HCT116 (cell line): ENCODE results near the gene LRIG1. TPM values are rescaled to one million over a fixed set of nuclear protein-coding genes. Genes with fewer than 3 reads are reported as not detected.

Experiments used
- ATAC-seq: fragments of 200-7000 bp; cut with Tn5 transposase; 2 replicates; pipeline ENCODE4 v1.9.1; 2020; ENCODE audit warnings: mild to moderate bottlenecking, moderate library complexity
- BruUV-seq: library from RNA; stranded (reverse); fragments of 400-500 nt; replicated peaks from 2 replicates; lab custom pipeline; 2021; lab: Mats Ljungman, UMichigan
- CTCF ChIA-PET: fragments of 300-600 bp; sonication (Branson Sonifier 250); formaldehyde crosslinking; loops from one replicate; lab custom pipeline; 2021; ENCODE audit warnings: antibody characterized with exemption; lab: Charles Lee
- POLR2A ChIA-PET: fragments of 300-600, 350-600 bp; sonication (Branson Sonifier 250); formaldehyde crosslinking; loops from one replicate; lab custom pipeline; 2021; ENCODE audit warnings: antibody characterized with exemption; lab: Charles Lee
- RAD21 ChIA-PET, 2 experiments: fragments of 300-600 bp; sonication (Branson Sonifier 250); formaldehyde crosslinking; loops; one replicate each; lab custom pipeline; 2023; ENCODE audit warnings: low total read pairs in 2 of 2; ENCODE audit not compliant: uncharacterized antibody in 2 of 2, unreplicated experiment in 2 of 2, low non-redundant PET in 1 of 2; lab: Charles Lee
- DNase-seq: peaks from one replicate; pipeline ENCODE4 v3.0.0-alpha.2; 2010; ENCODE audit warnings: low read depth, low spot score
- H2AFZ ChIP-seq: fragments of 200-600 bp; shearing (Covaris generic), sonication (generic); 2 replicates; pipeline ENCODE4 v1.6.1; 2017; ENCODE audit warnings: low read depth, mixed run types, mixed read lengths, antibody characterized with exemption, low read length; ENCODE audit not compliant: poor library complexity, severe bottlenecking
- H3K27ac ChIP-seq: 2 replicates; pipeline ENCODE4 v1.5.1; 2012; ENCODE audit warnings: low read depth, low read length
- H3K27me3 ChIP-seq: fragments of 200-600 bp; sonication (generic); 2 replicates; pipeline ENCODE4 v1.6.1; 2016; ENCODE audit warnings: mixed run types, low read length, mixed read lengths; ENCODE audit not compliant: insufficient read depth
- H3K36me3 ChIP-seq, 2 experiments: fragments of 200-500 bp in 1 of 2; fragments of 200-600 bp in 1 of 2; sonication (Bioruptor generic) in 1 of 2; sonication (generic) in 1 of 2; 2 replicates each; pipeline versions ENCODE4 v1.5.1 to v1.6.1; 2014 to 2016; ENCODE audit warnings: low read length in 2 of 2, inconsistent platforms in 1 of 2, mixed read lengths in 1 of 2, mixed run types in 1 of 2; ENCODE audit not compliant: insufficient read depth in 2 of 2, control insufficient read depth in 1 of 2
- H3K4me1 ChIP-seq, 2 experiments: fragments of 200-600 bp in 1 of 2; sonication (generic) in 1 of 2; 2 replicates each; pipeline versions ENCODE4 v1.5.1 to v1.6.1; 2012 to 2017; ENCODE audit warnings: low read length in 2 of 2, inconsistent platforms in 1 of 2, mild to moderate bottlenecking in 1 of 2, mixed read lengths in 1 of 2, mixed run types in 1 of 2, moderate library complexity in 1 of 2; ENCODE audit not compliant: insufficient read depth in 2 of 2, control insufficient read depth in 1 of 2
- H3K4me2 ChIP-seq: fragments of 200-600 bp; sonication (generic); 2 replicates; pipeline ENCODE4 v1.6.1; 2017; ENCODE audit warnings: mixed run types, low read length, mixed read lengths
- H3K4me3 ChIP-seq, 2 experiments: fragments of 200-600 bp in 1 of 2; sonication (generic) in 1 of 2; replicated peaks in 1 of 2; 2 replicates each; pipeline ENCODE4 v1.5.1; 2011 to 2016; ENCODE audit warnings: low read length in 2 of 2, control low read depth in 1 of 2, low read depth in 1 of 2, mild to moderate bottlenecking in 1 of 2, mixed read lengths in 1 of 2, mixed run types in 1 of 2
- H3K79me2 ChIP-seq: fragments of 200-600 bp; sonication (generic); 2 replicates; pipeline ENCODE4 v1.6.1; 2017; ENCODE audit warnings: mild to moderate bottlenecking, mixed run types, low read length, moderate library complexity, mixed read lengths; ENCODE audit not compliant: insufficient read depth
- H3K9ac ChIP-seq: fragments of 200-600 bp; sonication (generic); 2 replicates; pipeline ENCODE4 v1.6.1; 2016; ENCODE audit warnings: low read length, mixed read lengths
- H3K9me2 ChIP-seq: fragments of 200-600 bp; sonication (generic), shearing (Covaris generic); 2 replicates; pipeline ENCODE4 v1.6.1; 2017; ENCODE audit warnings: mixed run types, mild to moderate bottlenecking, moderate library complexity; ENCODE audit not compliant: insufficient read depth
- H3K9me3 ChIP-seq, 2 experiments: fragments of 200-500 bp in 1 of 2; fragments of 200-600 bp in 1 of 2; sonication (Bioruptor generic) in 1 of 2; sonication (generic) in 1 of 2; 2 replicates each; pipeline ENCODE4 v1.6.1; 2014 to 2017; ENCODE audit warnings: low read length in 2 of 2, mixed read lengths in 2 of 2, inconsistent platforms in 1 of 2, low read depth in 1 of 2, mild to moderate bottlenecking in 1 of 2, mixed run types in 1 of 2, moderate library complexity in 1 of 2; ENCODE audit not compliant: control insufficient read depth in 1 of 2, insufficient read depth in 1 of 2
- H4K20me1 ChIP-seq: fragments of 200-600 bp; sonication (generic), shearing (Covaris generic); 2 replicates; pipeline ENCODE4 v1.6.1; 2017; ENCODE audit warnings: mixed run types, mild to moderate bottlenecking, moderate library complexity; ENCODE audit not compliant: insufficient read depth
- CBX3 ChIP-seq: IDR thresholded peaks from 2 replicates; pipeline ENCODE4 v1.6.1; 2012; ENCODE audit warnings: low read depth
- CEBPB ChIP-seq: IDR thresholded peaks from 2 replicates; pipeline ENCODE4 v1.6.1; 2012; ENCODE audit warnings: low read depth
- EZH2phosphoT487 ChIP-seq: fragments of 200-600 bp; IDR thresholded peaks from 2 replicates; pipeline ENCODE4 v1.6.1; 2018; ENCODE audit warnings: antibody characterized with exemption, borderline replicate concordance
- FOSL1 ChIP-seq: IDR thresholded peaks from 2 replicates; pipeline ENCODE4 v1.6.1; 2012; ENCODE audit warnings: low read depth
- POLR2A ChIP-seq: IDR thresholded peaks from 2 replicates; pipeline ENCODE4 v1.7.0; 2011; ENCODE audit warnings: borderline replicate concordance; ENCODE audit not compliant: insufficient read depth, insufficient read length; ENCODE audit errors: extremely low read depth
- POLR2AphosphoS5 ChIP-seq: IDR thresholded peaks from 2 replicates; pipeline ENCODE4 v1.6.1; 2011; ENCODE audit warnings: mild to moderate bottlenecking, low read depth, low read length, moderate library complexity
- RAD21 ChIP-seq: IDR thresholded peaks from 2 replicates; pipeline ENCODE4 v1.6.1; 2012; ENCODE audit warnings: low read depth, mild to moderate bottlenecking
- SIN3A ChIP-seq: IDR thresholded peaks from 2 replicates; pipeline ENCODE4 v1.6.1; 2012; ENCODE audit warnings: low read depth
- SP1 ChIP-seq: IDR thresholded peaks from 2 replicates; pipeline ENCODE4 v1.6.1; 2012; ENCODE audit warnings: low read depth
- SRF ChIP-seq: IDR thresholded peaks from 2 replicates; pipeline ENCODE4 v1.6.1; 2012; ENCODE audit warnings: low read depth
- TCF7L2 ChIP-seq: IDR thresholded peaks from 2 replicates; pipeline ENCODE4 v1.7.0; 2011; ENCODE audit warnings: borderline replicate concordance, inconsistent platforms; ENCODE audit not compliant: insufficient read depth, insufficient read length; ENCODE audit errors: extremely low read depth
- YY1 ChIP-seq: IDR thresholded peaks from 2 replicates; pipeline ENCODE4 v1.6.1; 2011; ENCODE audit warnings: low read length, low read depth, moderate library complexity, mild to moderate bottlenecking; ENCODE audit not compliant: insufficient replicate concordance; ENCODE audit errors: extremely low read depth
- ZFX ChIP-seq: fragments of 450-650 bp; IDR thresholded peaks from 2 replicates; pipeline ENCODE4 v1.6.1; 2017
- intact Hi-C: fragments of 100-400 bp; cut with micrococcal nuclease; formaldehyde crosslinking; loops from 2 replicates; pipeline ENCODE4 v1.10.0; 2022
- total RNA-seq: library from RNA; stranded (reverse); gene quantifications from one replicate; pipeline ENCODE4 v1.2.1, GENCODE V29; 2021; ENCODE audit not compliant: unreplicated experiment
- TF ChIP-seq, protein P1 (sequence below): IDR thresholded peaks from 2 replicates; pipeline ENCODE4 v1.6.1; 2012; ENCODE audit warnings: low read depth
- TF ChIP-seq, protein P2 (sequence below), 3 experiments: fragments of 200-600 bp in 1 of 3; sonication (generic) in 1 of 3; IDR thresholded peaks in 2 of 3; conservative IDR thresholded peaks in 1 of 3; 2 replicates each; pipeline ENCODE4 v1.5.1; 2012 to 2017; ENCODE audit warnings: low read depth in 2 of 3, low read length in 2 of 3, antibody characterized with exemption in 1 of 3, borderline replicate concordance in 1 of 3, control low read depth in 1 of 3, mild to moderate bottlenecking in 1 of 3, mixed read lengths in 1 of 3, mixed run types in 1 of 3, moderate library complexity in 1 of 3; ENCODE audit not compliant: insufficient read depth in 1 of 3
- TF ChIP-seq, protein P3 (sequence below): IDR thresholded peaks from 2 replicates; pipeline ENCODE4 v1.6.1; 2011; ENCODE audit warnings: mild to moderate bottlenecking, low read length, moderate library complexity; ENCODE audit not compliant: insufficient replicate concordance; ENCODE audit errors: extremely low read depth

LRIG1 gene
- total RNA-seq, 1 experiment from 2014 or later: 3.1 TPM

DNA sequence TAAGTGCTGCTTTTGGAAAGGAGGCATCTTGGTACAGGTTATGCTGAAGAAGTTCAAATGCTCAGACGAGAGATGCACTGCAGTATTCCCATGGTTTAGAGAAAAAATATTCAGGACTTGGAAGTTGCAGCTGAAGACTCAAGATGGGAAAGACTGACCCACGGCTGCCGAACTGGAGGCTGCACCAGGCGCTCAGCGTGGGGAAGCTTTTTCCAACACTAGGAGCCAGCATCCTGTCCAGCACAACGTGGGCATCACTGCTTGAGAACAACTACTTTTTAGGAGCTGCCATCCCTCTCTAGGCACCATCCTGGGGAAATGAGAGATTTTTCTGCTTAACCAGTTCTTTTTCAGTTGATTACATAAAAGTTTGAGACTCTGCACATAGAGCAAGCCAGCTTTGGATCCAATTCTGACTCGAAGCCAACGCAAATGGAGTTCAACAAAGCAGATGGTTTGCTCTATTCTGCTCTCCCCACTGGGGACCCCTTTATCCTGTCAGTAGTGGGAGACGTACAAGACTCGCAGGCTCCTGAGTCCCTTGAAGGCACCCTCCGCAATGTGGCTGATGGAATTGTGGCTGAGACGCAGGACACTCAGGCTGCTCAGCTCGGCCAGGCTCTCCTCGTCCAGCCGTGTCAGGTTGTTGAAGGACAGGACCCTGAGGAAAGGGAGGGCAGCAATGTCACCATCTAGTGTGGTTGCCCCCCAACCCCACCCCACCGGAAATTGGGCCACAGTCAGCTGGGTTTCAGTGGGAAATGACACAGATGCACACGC lies 93.8 kb downstream of the LRIG1 start:
- RAD21 ChIA-PET: no interaction called here
- POLR2A ChIA-PET: no interaction called here

More for the DNA sequence above, 93.8 kb downstream of the LRIG1 start:
- no peaks in the 10 kb centered on the region for H3K79me2 ChIP-seq
- no peak overlapping the region for H2AFZ ChIP-seq
- intact Hi-C loops: loop anchor here (1.0 kb wide), 1 partner anchor 409 kb away; no protein-coding TSS in a partner anchor
- no peaks in the 10 kb centered on the region for H3K27me3 ChIP-seq
- no peaks in the 10 kb centered on the region for H4K20me1 ChIP-seq
- no peak overlapping the region for H3K4me3 ChIP-seq
- H3K9me3 ChIP-seq: no peaks in the 10 kb centered on the region
- no peak for ATAC-seq
- BruUV-seq: no TSS peak
- H3K36me3 ChIP-seq: no peaks in the 10 kb centered on the region
- CTCF ChIA-PET: interaction anchor here (1.5 to 1.8 kb wide), 3 partner anchors 409 to 415 kb away, joined by 8 to 15 read pairs (median 8); no protein-coding TSS in a partner anchor
- no peak overlapping the region for H3K9ac ChIP-seq
- no peak overlapping the region for H3K27ac ChIP-seq
- no peaks in the 10 kb centered on the region for H3K4me1 ChIP-seq
- no peak overlapping the region for H3K4me2 ChIP-seq
- TF ChIP-seq YY1: no peak
- TF ChIP-seq POLR2A: no peak
- TF ChIP-seq SIN3A: no peak
- TF ChIP-seq TCF7L2: no peak
- TF ChIP-seq RAD21: no peak
- TF ChIP-seq, protein P1, sequence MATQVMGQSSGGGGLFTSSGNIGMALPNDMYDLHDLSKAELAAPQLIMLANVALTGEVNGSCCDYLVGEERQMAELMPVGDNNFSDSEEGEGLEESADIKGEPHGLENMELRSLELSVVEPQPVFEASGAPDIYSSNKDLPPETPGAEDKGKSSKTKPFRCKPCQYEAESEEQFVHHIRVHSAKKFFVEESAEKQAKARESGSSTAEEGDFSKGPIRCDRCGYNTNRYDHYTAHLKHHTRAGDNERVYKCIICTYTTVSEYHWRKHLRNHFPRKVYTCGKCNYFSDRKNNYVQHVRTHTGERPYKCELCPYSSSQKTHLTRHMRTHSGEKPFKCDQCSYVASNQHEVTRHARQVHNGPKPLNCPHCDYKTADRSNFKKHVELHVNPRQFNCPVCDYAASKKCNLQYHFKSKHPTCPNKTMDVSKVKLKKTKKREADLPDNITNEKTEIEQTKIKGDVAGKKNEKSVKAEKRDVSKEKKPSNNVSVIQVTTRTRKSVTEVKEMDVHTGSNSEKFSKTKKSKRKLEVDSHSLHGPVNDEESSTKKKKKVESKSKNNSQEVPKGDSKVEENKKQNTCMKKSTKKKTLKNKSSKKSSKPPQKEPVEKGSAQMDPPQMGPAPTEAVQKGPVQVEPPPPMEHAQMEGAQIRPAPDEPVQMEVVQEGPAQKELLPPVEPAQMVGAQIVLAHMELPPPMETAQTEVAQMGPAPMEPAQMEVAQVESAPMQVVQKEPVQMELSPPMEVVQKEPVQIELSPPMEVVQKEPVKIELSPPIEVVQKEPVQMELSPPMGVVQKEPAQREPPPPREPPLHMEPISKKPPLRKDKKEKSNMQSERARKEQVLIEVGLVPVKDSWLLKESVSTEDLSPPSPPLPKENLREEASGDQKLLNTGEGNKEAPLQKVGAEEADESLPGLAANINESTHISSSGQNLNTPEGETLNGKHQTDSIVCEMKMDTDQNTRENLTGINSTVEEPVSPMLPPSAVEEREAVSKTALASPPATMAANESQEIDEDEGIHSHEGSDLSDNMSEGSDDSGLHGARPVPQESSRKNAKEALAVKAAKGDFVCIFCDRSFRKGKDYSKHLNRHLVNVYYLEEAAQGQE: no peak
- TF ChIP-seq, protein P2, sequence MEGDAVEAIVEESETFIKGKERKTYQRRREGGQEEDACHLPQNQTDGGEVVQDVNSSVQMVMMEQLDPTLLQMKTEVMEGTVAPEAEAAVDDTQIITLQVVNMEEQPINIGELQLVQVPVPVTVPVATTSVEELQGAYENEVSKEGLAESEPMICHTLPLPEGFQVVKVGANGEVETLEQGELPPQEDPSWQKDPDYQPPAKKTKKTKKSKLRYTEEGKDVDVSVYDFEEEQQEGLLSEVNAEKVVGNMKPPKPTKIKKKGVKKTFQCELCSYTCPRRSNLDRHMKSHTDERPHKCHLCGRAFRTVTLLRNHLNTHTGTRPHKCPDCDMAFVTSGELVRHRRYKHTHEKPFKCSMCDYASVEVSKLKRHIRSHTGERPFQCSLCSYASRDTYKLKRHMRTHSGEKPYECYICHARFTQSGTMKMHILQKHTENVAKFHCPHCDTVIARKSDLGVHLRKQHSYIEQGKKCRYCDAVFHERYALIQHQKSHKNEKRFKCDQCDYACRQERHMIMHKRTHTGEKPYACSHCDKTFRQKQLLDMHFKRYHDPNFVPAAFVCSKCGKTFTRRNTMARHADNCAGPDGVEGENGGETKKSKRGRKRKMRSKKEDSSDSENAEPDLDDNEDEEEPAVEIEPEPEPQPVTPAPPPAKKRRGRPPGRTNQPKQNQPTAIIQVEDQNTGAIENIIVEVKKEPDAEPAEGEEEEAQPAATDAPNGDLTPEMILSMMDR (IDR thresholded peaks at IDR 0.05 in 2 of 3, conservative IDR thresholded peaks at IDR 0.05 in 1 of 3; ENCODE audit: borderline replicate concordance in 1 of 3, insufficient read depth in 1 of 3, low read depth in 2 of 3, low read length in 2 of 3): no peak
- TF ChIP-seq SRF: no peak
- no peak for TF ChIP-seq CBX3
- no peak for TF ChIP-seq ZFX
- TF ChIP-seq CEBPB: no peak
- no peak for TF ChIP-seq FOSL1
- TF ChIP-seq, protein P3, sequence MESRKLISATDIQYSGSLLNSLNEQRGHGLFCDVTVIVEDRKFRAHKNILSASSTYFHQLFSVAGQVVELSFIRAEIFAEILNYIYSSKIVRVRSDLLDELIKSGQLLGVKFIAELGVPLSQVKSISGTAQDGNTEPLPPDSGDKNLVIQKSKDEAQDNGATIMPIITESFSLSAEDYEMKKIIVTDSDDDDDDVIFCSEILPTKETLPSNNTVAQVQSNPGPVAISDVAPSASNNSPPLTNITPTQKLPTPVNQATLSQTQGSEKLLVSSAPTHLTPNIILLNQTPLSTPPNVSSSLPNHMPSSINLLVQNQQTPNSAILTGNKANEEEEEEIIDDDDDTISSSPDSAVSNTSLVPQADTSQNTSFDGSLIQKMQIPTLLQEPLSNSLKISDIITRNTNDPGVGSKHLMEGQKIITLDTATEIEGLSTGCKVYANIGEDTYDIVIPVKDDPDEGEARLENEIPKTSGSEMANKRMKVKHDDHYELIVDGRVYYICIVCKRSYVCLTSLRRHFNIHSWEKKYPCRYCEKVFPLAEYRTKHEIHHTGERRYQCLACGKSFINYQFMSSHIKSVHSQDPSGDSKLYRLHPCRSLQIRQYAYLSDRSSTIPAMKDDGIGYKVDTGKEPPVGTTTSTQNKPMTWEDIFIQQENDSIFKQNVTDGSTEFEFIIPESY: no peak
- no peak for TF ChIP-seq EZH2phosphoT487
- TF ChIP-seq POLR2AphosphoS5: no peak
- TF ChIP-seq SP1: no peak
- TF ChIP-seq, all 23 proteins: peak for 0
- no peak for DNase-seq
- no peaks in the 10 kb centered on the region for H3K9me2 ChIP-seq
